Right lobe of liver (tissue), 4 donors: Measurements from ENCODE around the gene SLC37A1.

Source experiments
- POLR2A ChIP-seq: fragments of 450-650 bp; IDR thresholded peaks from one replicate; pipeline ENCODE4 v1.6.1; 2017; ENCODE audit warnings: antibody characterized with exemption, mild to moderate bottlenecking
- TF ChIP-seq, protein P1 (sequence below), 4 donors: fragments of 200-600 bp in 3 of 4; fragments of 450-650 bp in 1 of 4; IDR thresholded peaks; one replicate each; pipeline versions ENCODE4 v1.5.1 to v1.8.0; 2016 to 2022; ENCODE audit warnings: antibody characterized with exemption in 4 of 4, mild to moderate bottlenecking in 2 of 4
- donor health status: DM: no; HTN: no; CAD: no.
- donor health status: DM: no; HTN: no; CAD: no.
- donor health status: DM: no; HTN: yes; CAD: no.

DNA sequence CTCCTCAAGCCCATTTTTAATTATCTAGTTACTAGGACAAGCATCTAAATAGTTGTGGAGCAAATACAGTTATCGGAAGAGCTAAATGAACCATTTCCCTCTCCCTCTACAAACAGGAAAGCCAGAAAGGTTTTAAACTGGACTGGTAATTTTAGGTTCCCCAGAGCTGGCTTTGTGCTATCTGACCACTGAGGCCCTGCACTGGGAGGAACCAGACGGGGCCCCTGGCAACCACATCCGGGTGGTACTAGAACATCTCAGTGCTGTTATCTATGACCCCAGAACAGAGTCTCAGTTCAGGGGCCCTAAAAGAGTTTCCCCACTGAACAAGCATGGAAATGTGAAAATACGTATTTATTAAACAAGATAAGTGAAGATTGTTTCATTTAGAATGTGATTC is 9.9 kb upstream of the SLC37A1 start:
- TF ChIP-seq, protein P1, sequence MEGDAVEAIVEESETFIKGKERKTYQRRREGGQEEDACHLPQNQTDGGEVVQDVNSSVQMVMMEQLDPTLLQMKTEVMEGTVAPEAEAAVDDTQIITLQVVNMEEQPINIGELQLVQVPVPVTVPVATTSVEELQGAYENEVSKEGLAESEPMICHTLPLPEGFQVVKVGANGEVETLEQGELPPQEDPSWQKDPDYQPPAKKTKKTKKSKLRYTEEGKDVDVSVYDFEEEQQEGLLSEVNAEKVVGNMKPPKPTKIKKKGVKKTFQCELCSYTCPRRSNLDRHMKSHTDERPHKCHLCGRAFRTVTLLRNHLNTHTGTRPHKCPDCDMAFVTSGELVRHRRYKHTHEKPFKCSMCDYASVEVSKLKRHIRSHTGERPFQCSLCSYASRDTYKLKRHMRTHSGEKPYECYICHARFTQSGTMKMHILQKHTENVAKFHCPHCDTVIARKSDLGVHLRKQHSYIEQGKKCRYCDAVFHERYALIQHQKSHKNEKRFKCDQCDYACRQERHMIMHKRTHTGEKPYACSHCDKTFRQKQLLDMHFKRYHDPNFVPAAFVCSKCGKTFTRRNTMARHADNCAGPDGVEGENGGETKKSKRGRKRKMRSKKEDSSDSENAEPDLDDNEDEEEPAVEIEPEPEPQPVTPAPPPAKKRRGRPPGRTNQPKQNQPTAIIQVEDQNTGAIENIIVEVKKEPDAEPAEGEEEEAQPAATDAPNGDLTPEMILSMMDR (IDR thresholded peaks at IDR 0.05), result no peak
- no peak for TF ChIP-seq POLR2A
